ENCODE measurements around the gene GALNT16. TPM values are rescaled to one million over a fixed set of nuclear protein-coding genes. Genes with fewer than 3 reads are reported as not detected.

GALNT16 gene
- total RNA-seq, 1 experiment from 2014 or later = 4.0 TPM

DNA sequence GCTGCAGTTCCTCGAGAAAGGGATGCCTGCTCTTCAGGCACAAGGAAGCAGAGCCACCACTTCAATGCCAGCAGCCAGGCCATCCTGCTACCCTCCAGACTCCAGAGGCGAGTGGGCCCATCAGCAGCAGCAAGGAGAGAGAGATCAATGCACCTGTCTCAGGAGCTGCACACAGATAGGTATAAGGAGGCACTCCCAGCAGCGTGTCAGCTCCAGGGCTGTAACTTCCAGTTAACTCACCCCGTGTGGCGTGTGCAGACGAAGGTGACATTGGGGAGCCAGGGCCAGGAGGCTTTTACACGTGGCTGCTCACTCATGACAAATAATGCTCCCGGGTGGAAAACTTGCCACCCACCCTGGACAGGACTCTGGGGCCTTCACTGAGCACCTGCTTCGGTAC lies 24.2 kb downstream of the GALNT16 start:
- DNase-seq = no peak
- H3K4me1 Mint-ChIP-seq (ENCODE audit: low read depth, unreplicated experiment) = no peaks in the 10 kb centered on the region
- intact Hi-C loops (cut with micrococcal nuclease; ENCODE audit: unreplicated experiment) = no loop called here
- no peak overlapping the region for H3K4me3 Mint-ChIP-seq (ENCODE audit: low read depth, unreplicated experiment)
- TF ChIP-seq, protein P1, sequence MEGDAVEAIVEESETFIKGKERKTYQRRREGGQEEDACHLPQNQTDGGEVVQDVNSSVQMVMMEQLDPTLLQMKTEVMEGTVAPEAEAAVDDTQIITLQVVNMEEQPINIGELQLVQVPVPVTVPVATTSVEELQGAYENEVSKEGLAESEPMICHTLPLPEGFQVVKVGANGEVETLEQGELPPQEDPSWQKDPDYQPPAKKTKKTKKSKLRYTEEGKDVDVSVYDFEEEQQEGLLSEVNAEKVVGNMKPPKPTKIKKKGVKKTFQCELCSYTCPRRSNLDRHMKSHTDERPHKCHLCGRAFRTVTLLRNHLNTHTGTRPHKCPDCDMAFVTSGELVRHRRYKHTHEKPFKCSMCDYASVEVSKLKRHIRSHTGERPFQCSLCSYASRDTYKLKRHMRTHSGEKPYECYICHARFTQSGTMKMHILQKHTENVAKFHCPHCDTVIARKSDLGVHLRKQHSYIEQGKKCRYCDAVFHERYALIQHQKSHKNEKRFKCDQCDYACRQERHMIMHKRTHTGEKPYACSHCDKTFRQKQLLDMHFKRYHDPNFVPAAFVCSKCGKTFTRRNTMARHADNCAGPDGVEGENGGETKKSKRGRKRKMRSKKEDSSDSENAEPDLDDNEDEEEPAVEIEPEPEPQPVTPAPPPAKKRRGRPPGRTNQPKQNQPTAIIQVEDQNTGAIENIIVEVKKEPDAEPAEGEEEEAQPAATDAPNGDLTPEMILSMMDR (IDR thresholded peaks at IDR 0.05; ENCODE audit: unreplicated experiment) = no peak
- CTCF ChIA-PET = no interaction called here
- peaks cover 14% of the 10 kb centered on the region for H3K27me3 Mint-ChIP-seq (ENCODE audit: unreplicated experiment)
- no peaks in the 10 kb centered on the region for H3K9me3 Mint-ChIP-seq (ENCODE audit: low read depth, unreplicated experiment)
- H3K27ac Mint-ChIP-seq (ENCODE audit: unreplicated experiment) = no peak overlapping the region
- no TSS peak for BruUV-seq (replicated peaks)
- H3K36me3 Mint-ChIP-seq (ENCODE audit: insufficient read depth, unreplicated experiment) = no peaks in the 10 kb centered on the region

DNA sequence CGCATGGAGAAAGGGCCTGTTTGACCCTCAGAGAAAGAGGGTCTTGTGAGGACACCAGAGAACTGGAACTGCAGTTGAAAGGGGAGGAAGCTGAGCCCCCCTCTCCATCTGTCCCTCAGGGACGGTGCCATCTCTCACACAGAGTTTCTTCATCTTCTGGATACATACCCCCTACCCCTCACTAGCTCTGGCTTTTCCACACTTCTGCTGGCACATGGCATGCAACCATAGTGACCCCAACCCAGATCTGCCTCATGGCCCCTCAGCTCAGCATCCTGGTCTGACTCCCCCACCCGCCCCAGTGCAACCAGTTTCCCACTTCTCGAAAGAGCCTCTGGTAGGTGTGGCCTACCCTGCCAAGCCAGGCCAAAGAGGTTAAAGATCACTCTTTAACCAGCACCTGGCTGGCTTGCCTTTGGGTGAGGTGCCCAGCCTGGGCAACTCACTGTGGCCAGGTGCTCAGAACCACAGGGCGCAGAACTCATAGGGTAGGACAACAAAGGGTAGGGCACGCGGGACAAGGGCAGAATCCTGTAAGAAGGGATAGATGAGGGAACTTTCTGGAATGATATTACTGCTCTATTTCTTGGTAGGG lies 25.8 kb downstream of the GALNT16 start:
- BruUV-seq (replicated peaks) = no TSS peak
- Mint-ChIP-seq H3K4me1 (ENCODE audit: low read depth, unreplicated experiment) (no peaks in the 10 kb centered on the region), H3K9me3 (ENCODE audit: low read depth, unreplicated experiment) (no peaks in the 10 kb centered on the region), H3K27me3 (ENCODE audit: unreplicated experiment) (no peaks in the 10 kb centered on the region), H3K4me3 (ENCODE audit: low read depth, unreplicated experiment) (no peak overlapping the region), H3K36me3 (ENCODE audit: insufficient read depth, unreplicated experiment) (no peaks in the 10 kb centered on the region), H3K27ac (ENCODE audit: unreplicated experiment) (no peak overlapping the region)
- no peak for DNase-seq
- TF ChIP-seq, protein P1 (IDR thresholded peaks at IDR 0.05; ENCODE audit: unreplicated experiment) = no peak
- CTCF ChIA-PET = no interaction called here
- intact Hi-C loops (cut with micrococcal nuclease; ENCODE audit: unreplicated experiment) = no loop called here

DNA sequence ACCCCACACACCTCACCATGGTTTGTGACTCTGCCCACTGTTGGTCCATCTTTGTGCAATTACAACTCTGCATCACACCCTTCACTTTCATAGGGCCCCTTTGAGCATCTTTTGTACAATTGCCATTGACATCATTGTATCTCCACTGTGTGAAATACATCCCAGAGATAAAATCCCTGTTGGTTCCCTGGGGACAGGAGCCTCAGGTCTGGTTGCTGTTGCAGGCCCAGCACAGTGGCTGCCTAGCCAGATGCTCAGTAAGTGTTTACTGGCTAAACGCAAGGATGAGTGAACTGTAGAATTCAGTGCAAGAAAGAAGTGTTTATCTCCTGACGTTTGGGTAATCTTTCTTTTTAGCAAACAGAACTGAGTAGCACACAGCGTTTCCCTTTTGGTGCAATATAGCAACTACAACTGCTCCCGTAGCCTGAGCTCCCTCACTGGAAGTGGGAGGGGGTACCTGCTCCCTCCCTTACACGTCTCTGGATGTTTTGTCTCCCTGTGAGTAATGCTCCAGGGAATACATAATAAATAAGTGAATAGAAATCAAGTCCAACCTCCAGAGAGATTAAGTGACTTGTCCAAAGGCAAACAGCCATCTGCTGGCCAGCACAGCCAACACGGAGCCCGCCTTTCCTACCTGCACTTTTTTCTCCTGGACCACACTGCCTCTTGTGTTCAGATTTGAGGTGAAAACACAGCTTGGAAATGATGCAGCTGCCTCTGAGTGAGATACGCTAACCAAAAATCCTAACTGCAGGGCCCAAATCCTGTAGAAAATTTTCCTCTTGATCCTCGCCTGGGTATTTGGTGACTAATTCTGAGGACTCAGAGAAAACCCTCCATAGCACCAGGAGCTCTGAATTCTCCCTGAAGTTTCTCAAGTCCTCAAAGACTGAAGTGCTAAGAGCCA lies 27.4 kb downstream of the GALNT16 start:
- H3K9me3 Mint-ChIP-seq (ENCODE audit: low read depth, unreplicated experiment) = no peaks in the 10 kb centered on the region
- no peak for DNase-seq
- H3K36me3 Mint-ChIP-seq (ENCODE audit: insufficient read depth, unreplicated experiment) = no peaks in the 10 kb centered on the region
- no peaks in the 10 kb centered on the region for H3K4me1 Mint-ChIP-seq (ENCODE audit: low read depth, unreplicated experiment)
- intact Hi-C loops (cut with micrococcal nuclease; ENCODE audit: unreplicated experiment) = no loop called here
- BruUV-seq (replicated peaks) = no TSS peak
- TF ChIP-seq, protein P1 (IDR thresholded peaks at IDR 0.05; ENCODE audit: unreplicated experiment) = no peak
- CTCF ChIA-PET = interaction anchor here (0.7 to 0.8 kb wide), 2 partner anchors 59 to 173 kb away, joined by 3 to 4 read pairs; no protein-coding TSS in a partner anchor
- H3K27me3 Mint-ChIP-seq (ENCODE audit: unreplicated experiment) = peaks cover 5% of the 10 kb centered on the region
- H3K4me3 Mint-ChIP-seq (ENCODE audit: low read depth, unreplicated experiment) = no peak overlapping the region
- no peak overlapping the region for H3K27ac Mint-ChIP-seq (ENCODE audit: unreplicated experiment)

DNA sequence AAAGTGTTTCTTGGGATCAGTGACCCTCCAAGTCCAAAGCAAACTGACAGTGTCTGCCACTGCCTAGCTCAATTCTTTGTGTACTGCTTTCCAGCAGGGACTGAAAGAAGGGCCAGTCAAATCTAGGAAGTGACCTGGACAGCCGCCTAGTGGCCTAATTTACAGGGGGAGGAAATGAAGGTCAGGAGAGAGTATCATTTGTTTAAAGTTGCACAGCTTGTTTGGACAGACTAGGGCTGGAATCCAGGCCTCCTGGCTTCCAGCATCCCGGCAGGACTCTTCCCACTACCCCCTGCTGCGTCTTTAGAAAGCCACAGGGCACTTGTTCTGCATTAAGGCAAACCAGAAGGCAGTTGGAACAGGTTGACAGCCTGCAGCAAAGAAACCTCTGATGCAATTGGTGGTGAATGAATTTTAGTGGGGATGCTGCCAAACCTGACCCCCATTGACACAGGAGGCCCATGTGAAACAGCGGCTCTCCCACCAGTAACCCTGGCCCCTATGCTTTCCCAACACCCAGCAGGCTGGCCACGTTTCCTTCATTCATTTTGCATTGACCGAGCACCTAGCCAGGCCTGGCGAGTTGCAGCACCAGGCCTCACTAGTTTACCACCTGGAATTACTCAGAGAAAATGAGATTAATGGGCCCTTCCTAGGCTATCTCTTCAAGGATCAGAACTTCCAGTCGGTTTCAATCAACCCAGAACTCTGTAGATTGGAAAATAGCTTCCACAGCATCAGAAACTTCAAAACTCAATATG lies 28.2 kb downstream of the GALNT16 start:
- Mint-ChIP-seq H3K4me3 (ENCODE audit: low read depth, unreplicated experiment) (no peak overlapping the region), H3K4me1 (ENCODE audit: low read depth, unreplicated experiment) (no peaks in the 10 kb centered on the region), H3K36me3 (ENCODE audit: insufficient read depth, unreplicated experiment) (no peaks in the 10 kb centered on the region), H3K27ac (ENCODE audit: unreplicated experiment) (no peak overlapping the region), H3K27me3 (ENCODE audit: unreplicated experiment) (peaks cover 13% of the 10 kb centered on the region), H3K9me3 (ENCODE audit: low read depth, unreplicated experiment) (no peaks in the 10 kb centered on the region)
- TF ChIP-seq, protein P1 (IDR thresholded peaks at IDR 0.05; ENCODE audit: unreplicated experiment) = no peak
- peak; percentile 10 for DNase-seq
- intact Hi-C loops (cut with micrococcal nuclease; ENCODE audit: unreplicated experiment) = no loop called here
- CTCF ChIA-PET = interaction anchor here (0.7 to 0.8 kb wide), 2 partner anchors 58 to 172 kb away, joined by 3 to 4 read pairs; no protein-coding TSS in a partner anchor
- no TSS peak for BruUV-seq (replicated peaks)

All from Calu3 (cell line).